Measurements from ENCODE around the gene CALM1.

DNA sequence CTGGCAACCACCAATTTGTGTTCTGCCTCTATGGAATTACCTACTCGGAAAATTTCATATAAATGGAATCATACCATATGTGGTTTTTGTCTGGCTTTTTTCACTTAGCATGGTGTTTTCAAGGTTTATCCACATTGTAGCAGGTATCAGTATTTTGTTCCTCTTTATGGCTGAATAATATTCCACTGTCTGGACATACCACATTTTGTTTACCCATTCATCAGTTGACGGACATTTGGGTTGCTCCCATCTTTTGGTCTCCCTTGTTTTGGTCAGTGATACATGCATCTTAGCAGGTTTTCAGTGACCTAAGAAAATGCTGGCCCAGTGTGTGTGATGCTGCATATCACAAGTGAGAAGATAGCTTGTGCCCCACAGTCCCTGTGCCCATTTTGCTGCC, 21.2 kb downstream of the CALM1 start:
- TF ChIP-seq, protein P1, sequence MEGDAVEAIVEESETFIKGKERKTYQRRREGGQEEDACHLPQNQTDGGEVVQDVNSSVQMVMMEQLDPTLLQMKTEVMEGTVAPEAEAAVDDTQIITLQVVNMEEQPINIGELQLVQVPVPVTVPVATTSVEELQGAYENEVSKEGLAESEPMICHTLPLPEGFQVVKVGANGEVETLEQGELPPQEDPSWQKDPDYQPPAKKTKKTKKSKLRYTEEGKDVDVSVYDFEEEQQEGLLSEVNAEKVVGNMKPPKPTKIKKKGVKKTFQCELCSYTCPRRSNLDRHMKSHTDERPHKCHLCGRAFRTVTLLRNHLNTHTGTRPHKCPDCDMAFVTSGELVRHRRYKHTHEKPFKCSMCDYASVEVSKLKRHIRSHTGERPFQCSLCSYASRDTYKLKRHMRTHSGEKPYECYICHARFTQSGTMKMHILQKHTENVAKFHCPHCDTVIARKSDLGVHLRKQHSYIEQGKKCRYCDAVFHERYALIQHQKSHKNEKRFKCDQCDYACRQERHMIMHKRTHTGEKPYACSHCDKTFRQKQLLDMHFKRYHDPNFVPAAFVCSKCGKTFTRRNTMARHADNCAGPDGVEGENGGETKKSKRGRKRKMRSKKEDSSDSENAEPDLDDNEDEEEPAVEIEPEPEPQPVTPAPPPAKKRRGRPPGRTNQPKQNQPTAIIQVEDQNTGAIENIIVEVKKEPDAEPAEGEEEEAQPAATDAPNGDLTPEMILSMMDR (IDR thresholded peaks at IDR 0.05; ENCODE audit: low read depth, low read length, missing input control): no peak
- TF ChIP-seq RAD21 (IDR thresholded peaks at IDR 0.05): no peak
- no peak for TF ChIP-seq SP1 (IDR thresholded peaks at IDR 0.05)
- no peak for TF ChIP-seq HNF4G (IDR thresholded peaks at IDR 0.05)
- TF ChIP-seq, protein P2, sequence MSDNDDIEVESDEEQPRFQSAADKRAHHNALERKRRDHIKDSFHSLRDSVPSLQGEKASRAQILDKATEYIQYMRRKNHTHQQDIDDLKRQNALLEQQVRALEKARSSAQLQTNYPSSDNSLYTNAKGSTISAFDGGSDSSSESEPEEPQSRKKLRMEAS (IDR thresholded peaks at IDR 0.05): no peak
- TF ChIP-seq TAF1 (conservative IDR thresholded peaks at IDR 0.05): no peak
- TF ChIP-seq, protein P3, sequence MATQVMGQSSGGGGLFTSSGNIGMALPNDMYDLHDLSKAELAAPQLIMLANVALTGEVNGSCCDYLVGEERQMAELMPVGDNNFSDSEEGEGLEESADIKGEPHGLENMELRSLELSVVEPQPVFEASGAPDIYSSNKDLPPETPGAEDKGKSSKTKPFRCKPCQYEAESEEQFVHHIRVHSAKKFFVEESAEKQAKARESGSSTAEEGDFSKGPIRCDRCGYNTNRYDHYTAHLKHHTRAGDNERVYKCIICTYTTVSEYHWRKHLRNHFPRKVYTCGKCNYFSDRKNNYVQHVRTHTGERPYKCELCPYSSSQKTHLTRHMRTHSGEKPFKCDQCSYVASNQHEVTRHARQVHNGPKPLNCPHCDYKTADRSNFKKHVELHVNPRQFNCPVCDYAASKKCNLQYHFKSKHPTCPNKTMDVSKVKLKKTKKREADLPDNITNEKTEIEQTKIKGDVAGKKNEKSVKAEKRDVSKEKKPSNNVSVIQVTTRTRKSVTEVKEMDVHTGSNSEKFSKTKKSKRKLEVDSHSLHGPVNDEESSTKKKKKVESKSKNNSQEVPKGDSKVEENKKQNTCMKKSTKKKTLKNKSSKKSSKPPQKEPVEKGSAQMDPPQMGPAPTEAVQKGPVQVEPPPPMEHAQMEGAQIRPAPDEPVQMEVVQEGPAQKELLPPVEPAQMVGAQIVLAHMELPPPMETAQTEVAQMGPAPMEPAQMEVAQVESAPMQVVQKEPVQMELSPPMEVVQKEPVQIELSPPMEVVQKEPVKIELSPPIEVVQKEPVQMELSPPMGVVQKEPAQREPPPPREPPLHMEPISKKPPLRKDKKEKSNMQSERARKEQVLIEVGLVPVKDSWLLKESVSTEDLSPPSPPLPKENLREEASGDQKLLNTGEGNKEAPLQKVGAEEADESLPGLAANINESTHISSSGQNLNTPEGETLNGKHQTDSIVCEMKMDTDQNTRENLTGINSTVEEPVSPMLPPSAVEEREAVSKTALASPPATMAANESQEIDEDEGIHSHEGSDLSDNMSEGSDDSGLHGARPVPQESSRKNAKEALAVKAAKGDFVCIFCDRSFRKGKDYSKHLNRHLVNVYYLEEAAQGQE (IDR thresholded peaks at IDR 0.05): no peak
